Activated CD4-positive, alpha-beta T cell treated with anti-CD3 and anti-CD28 coated beads for 36 hours (primary cell): Measurements from ENCODE around the gene FLNA. TPM values are rescaled to one million over a fixed set of nuclear protein-coding genes. Genes with fewer than 3 reads are reported as not detected.

Source experiments
- ATAC-seq: fragments of 200-7000 bp; cut with Tn5 transposase; one replicate; pipeline ENCODE4 v1.10.0; 2021; ENCODE audit warnings: mild to moderate bottlenecking, moderate library complexity
- CTCF ChIA-PET: fragments of 350-600 bp; sonication (Branson Sonifier 250); formaldehyde crosslinking; loops from one replicate; lab custom pipeline; 2021; ENCODE audit warnings: antibody characterized with exemption; lab: Charles Lee
- POLR2A ChIA-PET: fragments of 350-600 bp; sonication (Branson Sonifier 250); formaldehyde crosslinking; loops from one replicate; lab custom pipeline; 2021; ENCODE audit warnings: antibody characterized with exemption, inconsistent platforms; lab: Charles Lee
- DNase-seq: peaks from one replicate; pipeline ENCODE4 v3.0.0-alpha.2; 2020
- H3K27ac Mint-ChIP-seq: one replicate; pipeline ENCODE4 v1.8.0; 2021; ENCODE audit warnings: mixed read lengths
- H3K27me3 Mint-ChIP-seq: one replicate; pipeline ENCODE4 v1.8.0; 2021; ENCODE audit warnings: mixed read lengths
- H3K36me3 Mint-ChIP-seq: one replicate; pipeline ENCODE4 v1.8.0; 2021; ENCODE audit warnings: low read depth, mixed read lengths
- H3K4me1 Mint-ChIP-seq: one replicate; pipeline ENCODE4 v1.8.0; 2021; ENCODE audit warnings: mixed read lengths
- H3K4me3 Mint-ChIP-seq: one replicate; pipeline ENCODE4 v1.8.0; 2021; ENCODE audit warnings: mild to moderate bottlenecking, moderate library complexity, mixed read lengths
- H3K9me3 Mint-ChIP-seq: one replicate; pipeline ENCODE4 v1.8.0; 2021; ENCODE audit warnings: low read depth, mixed read lengths
- intact Hi-C, 2 experiments: fragments of 100-400 bp; cut with DNase I in 1 of 2; cut with micrococcal nuclease in 1 of 2; formaldehyde crosslinking; loops; one replicate each; pipeline versions ENCODE4 v1.14.2 to v1.15.1; 2022 to 2024; cut with DNase I, micrococcal nuclease
- total RNA-seq, 2 experiments: library from RNA; stranded (reverse); gene quantifications; one replicate each; pipeline ENCODE4 v1.2.3, GENCODE V29; 2021

The FLNA gene
- total RNA-seq, 2 experiments from 2014 or later, result 891 to 1,083 TPM

- ATAC-seq (no peak), DNase-seq (peak; percentile 57)
- ChIA-PET POLR2A (interaction anchor here (0.7 to 0.8 kb wide), 2 partner anchors 9 to 392 kb away, joined by 4 read pairs; no protein-coding TSS in a partner anchor), CTCF (interaction anchor here (0.5 to 1.3 kb wide), 11 partner anchors 8 to 697 kb away, joined by 3 to 6 read pairs (median 3); partner anchors contain the start of genes HCFC1 and TAFAZZIN)
- no peaks in the 10 kb centered on the region for H3K27me3 Mint-ChIP-seq
- intact Hi-C loops, result loop anchor here (5.0 to 10.0 kb wide), 5 partner anchors 46 to 649 kb away; partner anchors contain the start of genes ABCD1 (in 1 of the 2), ARHGAP4 (in 1 of the 2), BCAP31 (in 1 of the 2) and HCFC1 (in 1 of the 2)
- no peaks in the 10 kb centered on the region for H3K9me3 Mint-ChIP-seq
- peaks cover 5% of the 10 kb centered on the region for H3K36me3 Mint-ChIP-seq
- peak overlapping the region; percentile 86 for H3K4me3 Mint-ChIP-seq
- H3K27ac Mint-ChIP-seq, result peak overlapping the region; percentile 37
- H3K4me1 Mint-ChIP-seq, result peaks cover 22% of the 10 kb centered on the region
Observed at GRCh38 chrX:154373340-154374306, 811 bp downstream of the FLNA start.

DNA sequence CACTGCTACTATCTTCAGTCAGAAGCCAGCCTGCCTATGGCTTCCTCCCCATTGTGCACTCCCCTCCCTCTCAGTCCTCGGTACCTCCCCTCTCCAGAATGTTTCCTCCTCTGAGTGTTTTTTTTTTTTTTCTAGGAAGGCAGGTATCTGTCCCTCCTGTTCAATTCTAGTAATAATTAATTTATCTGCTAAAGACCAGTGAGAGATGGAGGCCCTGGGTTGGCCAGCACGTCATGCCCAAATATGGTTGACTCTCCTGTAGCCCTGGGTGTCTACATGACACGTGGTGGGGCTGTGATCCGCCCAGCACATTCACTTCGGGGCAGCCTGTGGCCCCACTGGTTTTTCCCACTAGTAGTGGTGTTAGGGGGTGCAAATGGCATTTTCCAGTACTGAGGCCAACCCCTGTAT is 1.8 kb downstream of the FLNA start:
- peaks cover 27% of the 10 kb centered on the region for H3K4me1 Mint-ChIP-seq
- H3K27ac Mint-ChIP-seq, result peak overlapping the region; percentile 79
- CTCF ChIA-PET, result interaction anchor here (0.7 to 1.3 kb wide), 4 partner anchors 9 to 698 kb away, joined by 3 to 4 read pairs (median 3); no protein-coding TSS in a partner anchor
- H3K36me3 Mint-ChIP-seq, result peaks cover 13% of the 10 kb centered on the region
- POLR2A ChIA-PET, result interaction anchor here (0.7 kb wide), 1 partner anchor 10 kb away, joined by 4 read pairs; no protein-coding TSS in a partner anchor
- H3K27me3 Mint-ChIP-seq, result no peaks in the 10 kb centered on the region
- DNase-seq (peak; percentile 65), ATAC-seq (no peak)
- peak overlapping the region; percentile 86 for H3K4me3 Mint-ChIP-seq
- H3K9me3 Mint-ChIP-seq, result no peaks in the 10 kb centered on the region
- intact Hi-C loops, result loop anchor here (5.0 to 10.0 kb wide), 5 partner anchors 45 to 648 kb away; partner anchors contain the start of genes ABCD1 (in 1 of the 2), ARHGAP4 (in 1 of the 2), BCAP31 (in 1 of the 2) and HCFC1 (in 1 of the 2)

DNA sequence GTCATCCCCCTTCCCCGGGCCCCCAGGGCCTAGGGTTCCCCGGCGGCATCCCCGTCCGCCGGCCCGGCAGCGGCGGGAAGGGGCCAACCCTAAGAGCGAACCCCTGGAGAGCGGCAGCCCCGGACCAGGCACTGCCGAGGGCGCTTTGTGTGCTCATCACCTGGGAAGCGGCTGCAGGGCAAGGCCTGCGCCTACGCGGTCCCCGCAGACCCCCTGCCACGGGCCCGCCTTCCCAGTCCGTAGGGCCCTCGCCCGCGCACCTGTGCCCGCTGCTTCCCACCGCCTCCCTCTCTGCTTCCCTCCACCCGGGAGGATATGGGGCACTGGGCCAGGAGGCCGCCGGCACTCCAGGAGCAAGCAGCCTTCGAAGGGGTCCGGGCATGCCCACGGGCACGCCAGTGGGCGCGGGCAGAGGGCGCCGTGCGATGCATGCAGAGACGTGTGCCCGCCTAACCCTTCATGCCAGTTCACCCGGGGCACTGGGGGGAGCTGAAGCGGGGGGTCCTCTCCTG is 2.6 kb downstream of the FLNA start:
- DNase-seq (no peak), ATAC-seq (peak; percentile 0)
- intact Hi-C loops, result loop anchor here (1.0 to 10.0 kb wide), 10 partner anchors 7 to 647 kb away; partner anchors contain the start of genes ARHGAP4 (in 2 of the 2), ABCD1 (in 1 of the 2), BCAP31 (in 1 of the 2) and EMD (in 1 of the 2)
- ChIA-PET CTCF (no interaction called here), POLR2A (no interaction called here)
- H3K27me3 Mint-ChIP-seq, result no peaks in the 10 kb centered on the region
- peaks cover 16% of the 10 kb centered on the region for H3K36me3 Mint-ChIP-seq
- peak overlapping the region; percentile 86 for H3K4me3 Mint-ChIP-seq
- peaks cover 26% of the 10 kb centered on the region for H3K4me1 Mint-ChIP-seq
- no peak overlapping the region for H3K27ac Mint-ChIP-seq
- H3K9me3 Mint-ChIP-seq, result no peaks in the 10 kb centered on the region

DNA sequence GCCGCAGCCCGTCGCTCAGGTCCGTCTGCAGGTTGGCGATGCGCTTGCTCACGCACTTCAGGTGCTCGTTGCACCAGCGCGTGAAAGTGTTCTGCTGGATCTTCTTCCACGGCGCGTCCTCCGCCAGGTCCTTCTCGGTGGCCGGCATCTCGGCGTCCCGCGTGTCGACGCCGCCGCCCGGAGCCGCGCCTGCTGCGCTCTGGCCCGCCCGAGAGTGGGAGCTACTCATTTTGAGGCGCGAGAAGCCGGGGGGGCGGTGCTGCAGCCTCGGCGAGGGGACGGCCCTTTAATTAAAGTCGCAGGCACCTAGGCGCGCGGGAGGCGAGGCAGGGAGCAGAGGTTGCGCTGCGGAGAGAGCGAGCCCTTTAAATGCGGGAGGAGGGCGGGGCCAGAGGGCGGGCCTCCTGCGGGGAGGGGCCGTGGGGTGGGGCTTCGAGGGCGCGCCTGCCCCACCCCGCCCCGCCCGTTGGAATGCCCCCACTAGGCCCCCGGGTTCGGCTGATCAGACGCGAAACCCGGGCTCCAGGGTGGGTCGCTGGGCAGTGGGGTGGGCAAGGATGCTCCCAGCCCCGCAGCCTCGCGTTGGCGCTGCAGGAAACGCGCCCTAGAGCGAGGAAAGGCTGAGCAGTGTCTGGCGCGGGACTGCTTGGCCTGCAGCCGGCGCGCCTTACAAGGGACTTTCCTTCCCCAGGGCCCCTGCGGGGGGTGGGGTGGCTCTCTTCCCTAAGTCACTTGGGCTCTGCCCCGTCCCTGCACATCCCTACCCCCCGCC is 3.2 kb downstream of the FLNA start:
- H3K4me3 Mint-ChIP-seq, result peak overlapping the region; percentile 86
- ATAC-seq (peak; percentile 55), DNase-seq (peak; percentile 96)
- intact Hi-C loops, result loop anchor here (1.0 to 10.0 kb wide), 10 partner anchors 8 to 646 kb away; partner anchors contain the start of genes ARHGAP4 (in 2 of the 2), ABCD1 (in 1 of the 2), BCAP31 (in 1 of the 2) and EMD (in 1 of the 2)
- ChIA-PET POLR2A (interaction anchor here (0.6 to 1.0 kb wide), 6 partner anchors 27 to 400 kb away, joined by 3 to 4 read pairs (median 4); partner anchors contain the start of genes HCFC1 and SLC10A3), CTCF (interaction anchor here (0.6 kb wide), 1 partner anchor 9 kb away, joined by 3 read pairs; no protein-coding TSS in a partner anchor)
- H3K27ac Mint-ChIP-seq, result peak overlapping the region; percentile 55
- H3K27me3 Mint-ChIP-seq, result no peaks in the 10 kb centered on the region
- peaks cover 22% of the 10 kb centered on the region for H3K4me1 Mint-ChIP-seq
- H3K9me3 Mint-ChIP-seq, result no peaks in the 10 kb centered on the region
- peaks cover 19% of the 10 kb centered on the region for H3K36me3 Mint-ChIP-seq

DNA sequence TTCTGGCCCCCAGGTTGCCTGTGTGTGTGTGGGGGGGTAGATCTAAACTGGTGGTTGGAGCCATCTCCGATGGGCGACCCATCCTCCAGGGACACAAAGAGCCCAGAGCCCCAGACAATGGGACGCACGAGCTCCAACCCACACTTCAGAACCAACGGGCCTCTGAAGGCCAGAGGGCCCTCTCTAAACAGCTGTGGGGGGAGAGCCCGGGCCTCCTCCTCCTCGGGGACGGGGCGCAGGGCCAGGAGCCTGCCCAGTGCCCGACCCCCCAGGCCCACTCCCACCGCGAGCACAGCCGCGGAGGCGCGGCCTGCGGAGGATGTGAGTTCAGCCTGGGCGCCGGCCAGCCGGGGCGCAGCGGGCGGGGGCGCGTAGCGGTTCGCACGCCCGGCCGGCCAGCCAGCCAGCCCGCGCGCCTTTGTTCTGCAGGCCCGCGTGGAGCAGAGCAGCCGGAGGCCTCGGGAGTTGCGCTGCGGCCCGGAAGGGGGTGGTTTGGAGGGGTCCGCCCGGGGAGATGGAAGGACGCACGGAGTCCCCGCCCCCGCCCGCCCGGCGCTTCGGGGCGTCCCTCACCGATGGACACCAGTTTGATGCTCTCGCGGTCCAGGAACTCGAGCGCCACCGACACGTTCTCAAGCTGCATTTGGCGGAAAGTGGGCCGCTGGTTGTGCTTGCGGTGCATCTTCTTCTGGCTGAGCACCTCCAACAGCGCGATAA is 4.0 kb downstream of the FLNA start:
- ChIA-PET CTCF (interaction anchor here (0.6 kb wide), 1 partner anchor 10 kb away, joined by 3 read pairs; no protein-coding TSS in a partner anchor), POLR2A (interaction anchor here (0.6 to 1.0 kb wide), 6 partner anchors 27 to 399 kb away, joined by 3 to 4 read pairs (median 4); partner anchors contain the start of genes HCFC1 and SLC10A3)
- peaks cover 21% of the 10 kb centered on the region for H3K36me3 Mint-ChIP-seq
- DNase-seq (no peak), ATAC-seq (no peak)
- peak overlapping the region; percentile 91 for H3K27ac Mint-ChIP-seq
- intact Hi-C loops, result loop anchor here (1.0 to 10.0 kb wide), 10 partner anchors 9 to 646 kb away; partner anchors contain the start of genes ARHGAP4 (in 2 of the 2), ABCD1 (in 1 of the 2), BCAP31 (in 1 of the 2) and EMD (in 1 of the 2)
- peaks cover 22% of the 10 kb centered on the region for H3K4me1 Mint-ChIP-seq
- H3K9me3 Mint-ChIP-seq, result no peaks in the 10 kb centered on the region
- H3K27me3 Mint-ChIP-seq, result no peaks in the 10 kb centered on the region
- H3K4me3 Mint-ChIP-seq, result peak overlapping the region; percentile 86

- intact Hi-C loops, result loop anchor here (1.0 to 10.0 kb wide), 9 partner anchors 10 to 645 kb away; partner anchors contain the start of genes TMEM187 (in 2 of the 2), ABCD1 (in 1 of the 2), ARHGAP4 (in 1 of the 2) and BCAP31 (in 1 of the 2)
- peaks cover 22% of the 10 kb centered on the region for H3K4me1 Mint-ChIP-seq
- POLR2A ChIA-PET, result interaction anchor here (0.6 kb wide), 3 partner anchors 80 to 399 kb away, joined by 3 to 5 read pairs (median 3); no protein-coding TSS in a partner anchor
- CTCF ChIA-PET, result no interaction called here
- peak overlapping the region; percentile 91 for H3K27ac Mint-ChIP-seq
- H3K4me3 Mint-ChIP-seq, result peak overlapping the region; percentile 86
- DNase-seq, result peak; percentile 77
- no peaks in the 10 kb centered on the region for H3K27me3 Mint-ChIP-seq
- peak; percentile 11 for ATAC-seq
- peaks cover 25% of the 10 kb centered on the region for H3K36me3 Mint-ChIP-seq
- no peaks in the 10 kb centered on the region for H3K9me3 Mint-ChIP-seq
Observed at GRCh38 chrX:154369449-154370299, 4.8 kb downstream of the FLNA start.

DNA sequence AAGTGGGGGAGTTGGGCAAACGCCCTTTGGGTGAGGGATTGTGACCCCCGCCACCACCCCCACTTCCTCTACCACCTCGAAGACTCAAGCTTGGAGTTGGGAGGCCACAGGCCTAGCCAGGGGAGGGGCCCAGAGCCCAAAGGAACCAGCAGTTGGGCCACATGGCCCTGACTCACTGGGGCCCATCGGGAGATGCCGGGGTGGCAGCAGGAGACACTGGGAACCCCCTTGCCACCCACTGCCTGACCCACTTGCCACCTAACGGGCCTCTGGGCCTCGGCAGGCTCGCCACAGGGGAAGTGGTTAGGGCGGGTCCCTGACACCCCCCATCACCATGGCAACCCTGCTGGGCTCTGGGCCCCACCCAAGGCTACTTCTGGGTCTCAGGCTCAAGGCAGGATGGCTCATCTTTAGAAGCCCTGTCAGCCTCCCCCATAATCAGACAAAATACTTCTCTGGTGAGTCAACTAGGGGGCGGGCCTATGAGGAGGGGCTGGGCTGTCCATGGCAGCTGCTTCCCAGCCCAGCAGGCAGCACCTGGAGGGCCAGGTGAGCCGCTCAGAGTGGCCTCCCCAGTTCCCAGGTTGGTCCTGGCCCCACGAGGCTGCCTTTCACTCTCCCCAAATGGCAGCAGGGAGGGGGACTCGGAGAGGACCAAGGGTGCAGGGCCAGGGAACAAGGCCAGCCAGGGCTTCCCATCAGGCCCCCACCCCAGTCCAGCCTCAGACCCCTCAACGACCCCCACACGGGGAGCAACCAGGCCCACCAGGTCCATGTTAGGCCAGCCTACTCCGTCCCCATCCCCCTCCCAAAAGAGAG is 5.6 kb downstream of the FLNA start:
- H3K27ac Mint-ChIP-seq, result peak overlapping the region; percentile 87
- peaks cover 22% of the 10 kb centered on the region for H3K4me1 Mint-ChIP-seq
- no peaks in the 10 kb centered on the region for H3K9me3 Mint-ChIP-seq
- intact Hi-C loops, result loop anchor here (1.0 to 2.0 kb wide), 4 partner anchors 10 to 396 kb away; partner anchors contain the start of genes EMD (in 1 of the 2), MECP2 (in 1 of the 2) and TMEM187 (in 1 of the 2)
- ChIA-PET POLR2A (interaction anchor here (0.6 to 0.7 kb wide), 3 partner anchors 43 to 398 kb away, joined by 3 to 5 read pairs (median 3); no protein-coding TSS in a partner anchor), CTCF (interaction anchor here (1.0 kb wide), 1 partner anchor 15 kb away, joined by 4 read pairs; no protein-coding TSS in a partner anchor)
- DNase-seq, result peak; percentile 95
- peak overlapping the region; percentile 86 for H3K4me3 Mint-ChIP-seq
- H3K27me3 Mint-ChIP-seq, result no peaks in the 10 kb centered on the region
- H3K36me3 Mint-ChIP-seq, result peaks cover 27% of the 10 kb centered on the region
- peak; percentile 69 for ATAC-seq
